Osteoblast (primary cell): ENCODE data around the gene SLC14A1. TPM values are rescaled to one million over a fixed set of nuclear protein-coding genes. Genes with fewer than 3 reads are reported as not detected.
A peak's percentile ranks its signal among the peaks of the same experiment; 100 is the strongest.

Source experiments
- DNase-seq: peaks from one replicate; pipeline ENCODE4 v3.0.0; 2011; ENCODE audit warnings: low spot score, mixed read lengths; ENCODE audit not compliant: insufficient read length; ENCODE audit errors: missing footprints
- H2AFZ ChIP-seq: 2 replicates; pipeline ENCODE4 v1.6.0; 2011; ENCODE audit warnings: mild to moderate bottlenecking, low read length
- H3K27ac ChIP-seq: 2 replicates; pipeline ENCODE4 v1.5.1; 2011; ENCODE audit warnings: mild to moderate bottlenecking, low read depth, low read length, moderate library complexity
- H3K27me3 ChIP-seq: 2 replicates; pipeline ENCODE4 v1.6.0; 2012; ENCODE audit warnings: mild to moderate bottlenecking, control low read depth, inconsistent platforms, low read length, moderate library complexity; ENCODE audit not compliant: insufficient read depth
- H3K36me3 ChIP-seq: 2 replicates; pipeline ENCODE4 v1.5.1; 2011; ENCODE audit warnings: mild to moderate bottlenecking, low read length, control low read depth, moderate library complexity; ENCODE audit not compliant: insufficient read depth
- H3K4me1 ChIP-seq: 2 replicates; pipeline ENCODE4 v1.5.1; 2011; ENCODE audit warnings: mild to moderate bottlenecking, low read length, control low read depth, moderate library complexity; ENCODE audit not compliant: insufficient read depth
- H3K4me2 ChIP-seq: 2 replicates; pipeline ENCODE4 v1.6.0; 2011; ENCODE audit warnings: mild to moderate bottlenecking, low read length; ENCODE audit not compliant: insufficient read depth
- H3K4me3 ChIP-seq: fragments of 200-600 bp; sonication (generic); 3 replicates; pipeline ENCODE4 v1.5.1; 2012; ENCODE audit warnings: mild to moderate bottlenecking, low read length, inconsistent platforms; ENCODE audit not compliant: insufficient read depth
- H3K79me2 ChIP-seq: 2 replicates; pipeline ENCODE4 v1.6.0; 2012; ENCODE audit warnings: mild to moderate bottlenecking, low read length, control low read depth, inconsistent platforms; ENCODE audit not compliant: insufficient read depth
- H3K9me3 ChIP-seq: 2 replicates; pipeline ENCODE4 v1.5.1; 2011; ENCODE audit warnings: low read depth, low read length, control low read depth
- H4K20me1 ChIP-seq: 2 replicates; pipeline ENCODE4 v1.6.0; 2012; ENCODE audit warnings: mild to moderate bottlenecking, low read length, control low read depth; ENCODE audit not compliant: insufficient read depth
- total RNA-seq: library from RNA; depleted of rRNA; stranded (reverse); fragments of >200 nt; gene quantifications from 2 replicates; pipeline ENCODE4 v1.2.3, GENCODE V29; 2012
- TF ChIP-seq, protein P1 (sequence below): IDR thresholded peaks from 2 replicates; pipeline ENCODE4 v1.5.1; 2011; ENCODE audit warnings: mild to moderate bottlenecking, low read depth, low read length, moderate library complexity; ENCODE audit errors: extremely low read depth

SLC14A1 gene
- total RNA-seq, 1 donor = 136 TPM

DNA sequence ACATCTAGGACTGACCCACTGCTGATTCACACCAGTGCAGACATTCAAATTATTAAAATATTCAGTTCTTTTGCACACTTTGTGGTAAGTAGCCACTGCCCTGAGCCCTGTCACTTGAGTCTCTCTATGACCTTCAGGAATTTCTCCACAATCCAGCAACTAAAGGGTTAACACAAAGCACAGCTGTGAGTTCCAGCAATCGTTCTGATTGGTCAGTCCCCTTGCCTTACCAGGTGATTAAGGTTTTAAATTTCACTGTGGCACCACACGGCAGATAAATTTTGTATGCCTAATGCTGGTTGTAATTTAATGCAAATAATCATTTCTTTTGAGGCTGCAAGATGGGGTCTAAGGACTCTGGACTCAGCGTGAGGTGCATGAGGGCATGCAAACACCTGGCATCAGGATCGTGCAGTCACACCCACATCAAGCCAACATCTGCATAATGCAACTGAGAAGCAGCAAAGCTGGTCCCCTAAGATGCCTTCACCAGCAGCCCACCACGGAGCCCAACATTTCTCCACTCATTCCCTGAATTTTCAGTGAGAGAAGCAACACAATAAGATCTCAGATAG lies 36.6 kb downstream of the SLC14A1 start:
- no peak for DNase-seq

DNA sequence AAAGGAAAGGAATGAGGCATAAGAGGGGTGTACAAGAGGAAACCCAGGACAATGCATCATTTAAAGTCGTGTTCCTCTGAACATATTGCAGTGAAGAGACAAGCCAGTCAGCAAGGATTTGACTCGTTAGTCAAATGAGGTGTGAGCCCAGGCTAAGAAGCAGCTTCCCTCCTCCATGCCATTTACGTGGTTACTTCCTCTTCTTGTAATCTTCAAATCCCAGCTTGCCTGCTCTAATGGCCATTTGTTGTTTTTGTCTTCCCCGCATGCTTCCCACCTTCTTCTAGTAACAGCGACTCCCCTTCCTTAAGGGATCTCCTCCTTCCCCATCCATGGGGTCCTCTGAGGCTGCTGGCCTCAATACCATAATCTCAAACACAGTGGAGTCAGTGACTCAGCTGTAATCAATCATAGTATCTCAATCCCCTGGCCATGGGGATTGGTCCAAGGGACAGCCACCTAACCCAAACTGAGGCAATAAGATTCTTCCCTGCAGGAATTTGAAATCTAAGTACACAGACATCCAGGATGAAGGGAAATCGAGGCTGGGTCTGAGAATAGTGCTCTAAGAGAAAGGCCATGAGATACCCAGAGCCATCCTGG lies 37.6 kb downstream of the SLC14A1 start:
- Histone ChIP-seq H3K4me2 (no peak overlapping the region), H3K79me2 (no peaks in the 10 kb centered on the region), H3K4me1 (peaks cover 14% of the 10 kb centered on the region), H3K36me3 (no peaks in the 10 kb centered on the region), H3K27me3 (no peaks in the 10 kb centered on the region), H3K9me3 (no peaks in the 10 kb centered on the region), H2AFZ (no peak overlapping the region), H3K27ac (no peak overlapping the region), H4K20me1 (no peaks in the 10 kb centered on the region), H3K4me3 (no peak overlapping the region)
- DNase-seq = no peak
- TF ChIP-seq, protein P1, sequence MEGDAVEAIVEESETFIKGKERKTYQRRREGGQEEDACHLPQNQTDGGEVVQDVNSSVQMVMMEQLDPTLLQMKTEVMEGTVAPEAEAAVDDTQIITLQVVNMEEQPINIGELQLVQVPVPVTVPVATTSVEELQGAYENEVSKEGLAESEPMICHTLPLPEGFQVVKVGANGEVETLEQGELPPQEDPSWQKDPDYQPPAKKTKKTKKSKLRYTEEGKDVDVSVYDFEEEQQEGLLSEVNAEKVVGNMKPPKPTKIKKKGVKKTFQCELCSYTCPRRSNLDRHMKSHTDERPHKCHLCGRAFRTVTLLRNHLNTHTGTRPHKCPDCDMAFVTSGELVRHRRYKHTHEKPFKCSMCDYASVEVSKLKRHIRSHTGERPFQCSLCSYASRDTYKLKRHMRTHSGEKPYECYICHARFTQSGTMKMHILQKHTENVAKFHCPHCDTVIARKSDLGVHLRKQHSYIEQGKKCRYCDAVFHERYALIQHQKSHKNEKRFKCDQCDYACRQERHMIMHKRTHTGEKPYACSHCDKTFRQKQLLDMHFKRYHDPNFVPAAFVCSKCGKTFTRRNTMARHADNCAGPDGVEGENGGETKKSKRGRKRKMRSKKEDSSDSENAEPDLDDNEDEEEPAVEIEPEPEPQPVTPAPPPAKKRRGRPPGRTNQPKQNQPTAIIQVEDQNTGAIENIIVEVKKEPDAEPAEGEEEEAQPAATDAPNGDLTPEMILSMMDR = no peak

More for the DNA sequence above, 36.6 kb downstream of the SLC14A1 start:
- H3K4me2 ChIP-seq = no peak overlapping the region
- TF ChIP-seq, protein P1 = no peak
- no peaks in the 10 kb centered on the region for H3K79me2 ChIP-seq
- no peak overlapping the region for H3K27ac ChIP-seq
- H3K9me3 ChIP-seq = no peaks in the 10 kb centered on the region
- H3K4me1 ChIP-seq = peaks cover 18% of the 10 kb centered on the region
- no peaks in the 10 kb centered on the region for H4K20me1 ChIP-seq
- no peak overlapping the region for H2AFZ ChIP-seq
- no peaks in the 10 kb centered on the region for H3K27me3 ChIP-seq
- H3K36me3 ChIP-seq = no peaks in the 10 kb centered on the region
- no peak overlapping the region for H3K4me3 ChIP-seq

DNA sequence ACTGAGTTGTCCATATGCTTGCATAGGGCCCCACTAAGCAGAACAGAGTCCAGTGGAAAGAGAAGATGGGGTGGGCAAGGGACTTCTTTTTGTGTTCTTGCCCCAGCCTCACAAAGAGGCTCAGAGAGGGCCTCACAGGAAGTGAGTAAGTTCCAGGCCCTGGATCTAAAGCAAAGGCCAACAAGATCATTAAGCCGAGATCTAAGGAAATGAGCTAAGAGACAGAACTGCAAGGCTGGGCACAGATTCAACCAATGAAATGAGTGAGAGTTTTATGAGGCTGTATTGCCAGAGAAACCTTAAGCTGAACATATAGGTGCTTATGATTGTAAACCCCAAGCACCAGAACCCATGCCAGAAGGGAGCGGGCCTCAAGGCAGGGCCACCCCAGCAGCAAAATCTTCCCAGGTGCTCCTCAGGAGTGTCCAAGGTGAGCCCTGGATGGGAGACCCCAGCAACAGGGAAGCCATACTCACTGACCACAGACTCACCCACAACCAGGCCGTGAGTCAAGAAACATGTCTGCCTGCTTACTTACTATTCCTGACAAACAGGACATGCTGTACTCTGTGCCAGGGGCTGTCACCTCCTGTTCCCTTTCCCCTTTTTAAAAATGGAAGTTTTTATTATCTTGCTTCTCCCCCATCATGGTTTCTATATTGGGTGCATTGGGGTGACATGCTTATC lies 40.2 kb downstream of the SLC14A1 start:
- Histone ChIP-seq H3K79me2 (no peaks in the 10 kb centered on the region), H3K27me3 (no peaks in the 10 kb centered on the region), H3K4me1 (peaks cover 14% of the 10 kb centered on the region), H4K20me1 (no peaks in the 10 kb centered on the region), H3K36me3 (no peaks in the 10 kb centered on the region), H3K4me2 (no peak overlapping the region), H3K4me3 (no peak overlapping the region), H3K27ac (no peak overlapping the region), H3K9me3 (no peaks in the 10 kb centered on the region), H2AFZ (peak overlapping the region; percentile 64)
- TF ChIP-seq, protein P1 = no peak
- no peak for DNase-seq

DNA sequence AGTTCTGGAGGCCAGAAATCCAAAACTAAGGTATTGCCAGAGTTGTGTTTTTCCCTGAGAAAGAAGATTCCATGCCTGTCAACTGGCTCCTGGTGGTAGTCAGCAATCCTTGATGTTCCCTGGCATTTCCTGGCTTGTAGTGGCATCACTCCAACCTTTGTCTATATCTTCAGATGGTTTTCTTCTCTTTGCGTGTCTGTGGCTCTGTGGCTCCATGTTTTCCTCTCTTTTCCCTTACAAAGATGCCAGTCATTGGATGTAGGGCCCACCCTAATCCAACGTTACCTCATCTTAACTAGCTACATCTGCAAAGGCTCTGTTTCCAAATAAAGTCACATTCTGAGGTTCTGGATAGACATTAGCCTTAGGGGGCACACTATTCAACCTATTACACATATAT lies 41.8 kb downstream of the SLC14A1 start:
- Histone ChIP-seq H2AFZ (peak overlapping the region; percentile 62), H3K9me3 (no peaks in the 10 kb centered on the region), H3K27ac (no peak overlapping the region), H3K4me2 (no peak overlapping the region), H3K27me3 (no peaks in the 10 kb centered on the region), H4K20me1 (no peaks in the 10 kb centered on the region), H3K36me3 (no peaks in the 10 kb centered on the region), H3K4me3 (no peak overlapping the region), H3K79me2 (no peaks in the 10 kb centered on the region), H3K4me1 (peaks cover 14% of the 10 kb centered on the region)
- no peak for DNase-seq
- TF ChIP-seq, protein P1 = no peak
